H9 (cell line): ENCODE data around the gene VAMP8. TPM values are rescaled to one million over a fixed set of nuclear protein-coding genes. Genes with fewer than 3 reads are reported as not detected.

Experiments
- DNase-seq: peaks from one replicate; pipeline ENCODE4 v3.0.0-alpha.2; 2017
- H2AFZ ChIP-seq: one replicate; pipeline ENCODE4 v1.6.1; 2013; ENCODE audit warnings: mild to moderate bottlenecking, low read length, control low read depth, moderate library complexity
- H2AK5ac ChIP-seq: 2 replicates; pipeline ENCODE4 v1.6.1; 2013; ENCODE audit warnings: low read length, control low read depth, mixed read lengths; ENCODE audit not compliant: insufficient read length
- H2BK120ac ChIP-seq: one replicate; pipeline ENCODE4 v1.6.1; 2013; ENCODE audit warnings: low read depth, mild to moderate bottlenecking, low read length, control low read depth, inconsistent platforms; ENCODE audit not compliant: poor library complexity, severe bottlenecking
- H2BK12ac ChIP-seq: 2 replicates; pipeline ENCODE4 v1.6.1; 2013; ENCODE audit warnings: low read length, control low read depth, mixed read lengths, low read depth; ENCODE audit not compliant: insufficient read length
- H2BK15ac ChIP-seq: 2 replicates; pipeline ENCODE4 v1.6.1; 2013; ENCODE audit warnings: low read depth, low read length, control low read depth
- H2BK20ac ChIP-seq: one replicate; pipeline ENCODE4 v1.6.1; 2013; ENCODE audit warnings: low read depth, mild to moderate bottlenecking, low read length, control low read depth, inconsistent platforms; ENCODE audit not compliant: poor library complexity, severe bottlenecking
- H2BK5ac ChIP-seq: 2 replicates; pipeline ENCODE4 v1.6.1; 2013; ENCODE audit warnings: low read length, control low read depth, mixed read lengths; ENCODE audit not compliant: insufficient read length
- H3K14ac ChIP-seq: 2 replicates; pipeline ENCODE4 v1.6.1; 2013; ENCODE audit warnings: low read length, control low read depth; ENCODE audit not compliant: insufficient read depth
- H3K18ac ChIP-seq: 2 replicates; pipeline ENCODE4 v1.6.1; 2013; ENCODE audit warnings: low read depth, mild to moderate bottlenecking, mixed read lengths, low read length, control low read depth; ENCODE audit not compliant: insufficient read length
- H3K23ac ChIP-seq: 2 replicates; pipeline ENCODE4 v1.6.1; 2013; ENCODE audit warnings: low read length, control low read depth, mixed read lengths, low read depth; ENCODE audit not compliant: insufficient read length
- H3K23me2 ChIP-seq: 2 replicates; pipeline ENCODE4 v1.6.1; 2013; ENCODE audit warnings: low read depth, mild to moderate bottlenecking, mixed read lengths, low read length, control low read depth; ENCODE audit not compliant: insufficient read length, poor library complexity, severe bottlenecking
- H3K27ac ChIP-seq: 2 replicates; pipeline ENCODE4 v1.5.1; 2013; ENCODE audit warnings: low read length, control low read depth, mixed read lengths, low read depth; ENCODE audit not compliant: insufficient read length
- H3K27me3 ChIP-seq: 2 replicates; pipeline ENCODE4 v1.6.1; 2013; ENCODE audit warnings: low read length, control low read depth, inconsistent platforms; ENCODE audit not compliant: insufficient read depth
- H3K4ac ChIP-seq: 2 replicates; pipeline ENCODE4 v1.6.1; 2013; ENCODE audit warnings: low read depth, mild to moderate bottlenecking, control low read depth, inconsistent platforms, low read length, moderate library complexity
- H3K4me1 ChIP-seq: 2 replicates; pipeline ENCODE4 v1.6.1; 2013; ENCODE audit warnings: low read length, control low read depth, inconsistent platforms; ENCODE audit not compliant: insufficient read depth
- H3K4me2 ChIP-seq: 2 replicates; pipeline ENCODE4 v1.6.1; 2013; ENCODE audit warnings: low read length, control low read depth, mixed read lengths; ENCODE audit not compliant: insufficient read length, insufficient read depth
- H3K56ac ChIP-seq: 2 replicates; pipeline ENCODE4 v1.6.1; 2013; ENCODE audit warnings: low read depth, mild to moderate bottlenecking, mixed read lengths, low read length, control low read depth; ENCODE audit not compliant: insufficient read length
- H3K79me1 ChIP-seq: 2 replicates; pipeline ENCODE4 v1.6.1; 2013; ENCODE audit warnings: low read depth, mild to moderate bottlenecking, moderate library complexity, low read length, control low read depth, inconsistent platforms; ENCODE audit not compliant: insufficient read depth, poor library complexity, severe bottlenecking
- H3K79me2 ChIP-seq: 2 replicates; pipeline ENCODE4 v1.6.1; 2013; ENCODE audit warnings: low read length, control low read depth, inconsistent platforms; ENCODE audit not compliant: insufficient read depth
- H3K9ac ChIP-seq: 2 replicates; pipeline ENCODE4 v1.6.1; 2013; ENCODE audit warnings: low read length, control low read depth, mixed read lengths; ENCODE audit not compliant: insufficient read length; ENCODE audit errors: extremely low read depth
- H3K9me3 ChIP-seq: one replicate; pipeline ENCODE4 v1.6.1; 2013; ENCODE audit warnings: low read depth, low read length, inconsistent platforms; ENCODE audit not compliant: control insufficient read depth
- H3T11ph ChIP-seq: one replicate; pipeline ENCODE4 v1.6.1; 2013; ENCODE audit warnings: mild to moderate bottlenecking, low read length, control low read depth, inconsistent platforms
- H4K20me1 ChIP-seq: one replicate; pipeline ENCODE4 v1.6.1; 2013; ENCODE audit not compliant: control insufficient read depth, insufficient read length, insufficient read depth
- H4K5ac ChIP-seq: 2 replicates; pipeline ENCODE4 v1.6.1; 2013; ENCODE audit warnings: low read depth, mild to moderate bottlenecking, mixed read lengths, low read length, control low read depth; ENCODE audit not compliant: insufficient read length
- H4K8ac ChIP-seq: replicated peaks from 2 replicates; pipeline ENCODE4 v1.6.1; 2013; ENCODE audit warnings: low read length, control low read depth, mixed read lengths, low read depth; ENCODE audit not compliant: insufficient read length
- H4K91ac ChIP-seq: 2 replicates; pipeline ENCODE4 v1.6.1; 2013; ENCODE audit warnings: low read depth, mild to moderate bottlenecking, moderate library complexity, mixed read lengths, low read length, control low read depth; ENCODE audit not compliant: insufficient read length
- H3K27ac Mint-ChIP-seq, 3 experiments: 2 replicates in 2 of 3; 3 replicates in 1 of 3; pipeline ENCODE4 v1.8.0; 2020 to 2021; ENCODE audit warnings: mixed read lengths in 3 of 3, mild to moderate bottlenecking in 1 of 3, moderate library complexity in 1 of 3
- H3K27me3 Mint-ChIP-seq: 2 replicates; pipeline ENCODE4 v1.8.0; 2021; ENCODE audit warnings: low read depth, mild to moderate bottlenecking, moderate library complexity, mixed read lengths
- H3K36me3 Mint-ChIP-seq, 3 experiments: 2 replicates in 2 of 3; 3 replicates in 1 of 3; pipeline ENCODE4 v1.8.0; 2020 to 2021; ENCODE audit warnings: low read depth in 3 of 3, mixed read lengths in 3 of 3; ENCODE audit not compliant: insufficient read depth in 1 of 3
- H3K4me1 Mint-ChIP-seq, 2 experiments: 2 replicates each; pipeline ENCODE4 v1.8.0; 2020; ENCODE audit warnings: mixed read lengths in 2 of 2
- H3K4me3 Mint-ChIP-seq, 2 experiments: 2 replicates in 1 of 2; 3 replicates in 1 of 2; pipeline ENCODE4 v1.8.0; 2020 to 2021; ENCODE audit warnings: mild to moderate bottlenecking in 2 of 2, mixed read lengths in 2 of 2, moderate library complexity in 1 of 2
- H3K9me3 Mint-ChIP-seq, 2 experiments: 2 replicates in 1 of 2; 3 replicates in 1 of 2; pipeline ENCODE4 v1.8.0; 2020; ENCODE audit warnings: mild to moderate bottlenecking in 2 of 2, mixed read lengths in 2 of 2, moderate library complexity in 1 of 2
- CTCF ChIP-seq: fragments of 200-600 bp; sonication (generic); conservative IDR thresholded peaks from 3 replicates; pipeline ENCODE4 v1.8.0; 2021; ENCODE audit warnings: antibody characterized with exemption, mild to moderate bottlenecking
- WGBS: extraction: QIAGEN DNeasy Blood & Tissue Kit; methylation state at CpG from one replicate; pipeline ENCODE4 v1.1.7; 2013; ENCODE audit warnings: missing lambda C conversion rate, low lambda C conversion rate, mixed read lengths; ENCODE audit not compliant: insufficient read length; ENCODE audit errors: extremely low coverage; 5-methylcytosine and 5-hydroxymethylcytosine counted together
- total RNA-seq: library from RNA; stranded (reverse); gene quantifications from 2 replicates; pipeline ENCODE4 v1.2.1, GENCODE V29; 2021

Gene VAMP8
- total RNA-seq, 1 experiment from 2014 or later: 33.4 TPM

GRCh38 chr2:85598594-85599340 is 21.4 kb downstream of the VAMP8 start:
- Histone ChIP-seq H2BK20ac (no peak overlapping the region), H2BK12ac (no peak overlapping the region), H2AFZ (no peak overlapping the region), H3K27ac (no peak overlapping the region), H3K9ac (no peak overlapping the region), H4K20me1 (no peaks in the 10 kb centered on the region), H2BK5ac (no peak overlapping the region), H3K23ac (no peak overlapping the region), H3K23me2 (peaks cover 14% of the 10 kb centered on the region), H3K14ac (no peak overlapping the region), H4K5ac (no peak overlapping the region), H3K79me1 (no peaks in the 10 kb centered on the region), H4K8ac (no peak overlapping the region), H3K4me1 (no peaks in the 10 kb centered on the region), H3K56ac (no peak overlapping the region), H3K27me3 (no peaks in the 10 kb centered on the region), H4K91ac (no peak overlapping the region), H3K4ac (no peak overlapping the region), H3T11ph (no peak overlapping the region), H2BK120ac (no peak overlapping the region), H2BK15ac (no peak overlapping the region), H3K9me3 (no peaks in the 10 kb centered on the region), H3K18ac (no peak overlapping the region), H3K4me2 (no peak overlapping the region), H2AK5ac (no peak overlapping the region), H3K79me2 (no peaks in the 10 kb centered on the region)
- Mint-ChIP-seq H3K4me1 (peaks cover 25 to 26% of the 10 kb centered on the region in 2 experiments), H3K27me3 (no peaks in the 10 kb centered on the region; the same call in 1 of the 2 replicates), H3K4me3 (0 out of 5 replicates have a peak overlapping the region, but pooled peaks of 1 of the 2 experiments have one; percentile 29), H3K27ac (peak overlapping the region in 1 of 3 experiments; percentile 86; a peak in 1 of 7 replicates), H3K36me3 (peaks cover 0 to 24% (median 21%) of the 10 kb centered on the region in 3 experiments; a peak in 5 of 7 replicates), H3K9me3 (no peaks in the 10 kb centered on the region)
- TF ChIP-seq CTCF: no peak
- no peak for DNase-seq
- no CpG with 5 or more reads among the region's 14 CpGs for WGBS
